Stimulated activated CD4-positive, alpha-beta T cell treated with anti-CD3 and anti-CD28 coated beads, TNF-alpha, amount 100 ng/mL, for 4 hours (primary cell): ENCODE measurements around the gene SLF2.

ENCODE experiments used
- DNase-seq, 3 experiments: peaks; one replicate each; pipeline ENCODE4 v3.0.0-alpha.2; 2020; ENCODE audit warnings: low read depth in 3 of 3

Gene SLF2

DNA sequence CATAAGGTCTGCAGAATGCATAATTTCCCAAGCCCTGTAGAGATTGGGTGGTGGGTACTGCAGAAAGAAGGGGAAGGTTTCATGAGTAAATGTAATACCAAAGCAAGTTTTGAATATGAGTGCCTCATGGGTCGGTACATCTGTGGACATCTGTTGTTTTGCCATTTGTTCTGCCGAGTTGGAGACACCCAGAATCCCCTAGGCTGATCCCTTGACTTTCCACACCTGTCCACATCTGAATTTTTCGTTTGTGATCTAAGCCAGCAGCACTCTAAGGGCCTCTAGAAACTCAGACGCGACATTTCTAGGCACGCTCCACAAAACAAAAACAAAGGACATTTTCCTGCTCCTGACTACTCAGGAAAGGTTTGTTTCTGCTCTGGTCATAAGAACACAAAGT is 11.7 kb upstream of the SLF2 start:
- no peak for DNase-seq

DNA sequence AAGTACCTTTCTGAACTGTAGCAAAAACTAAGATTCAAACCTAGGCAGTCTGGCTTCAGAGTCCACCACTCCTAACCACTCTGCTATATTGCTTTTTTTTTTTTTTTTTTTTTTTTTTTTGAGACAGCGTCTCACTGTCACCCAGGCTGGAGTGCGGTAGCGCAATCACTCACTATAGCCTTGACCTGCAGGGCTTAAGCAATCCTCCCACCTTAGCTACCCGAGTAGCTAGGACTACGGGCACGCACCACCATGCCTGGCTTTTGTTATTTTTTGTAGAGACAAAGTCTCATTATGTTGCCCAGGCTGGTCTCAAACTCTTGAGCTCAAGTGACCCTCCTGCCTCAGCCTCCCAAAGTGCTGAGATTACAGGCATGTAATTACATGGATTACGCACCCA is 10.1 kb upstream of the SLF2 start:
- no peak for DNase-seq

DNA sequence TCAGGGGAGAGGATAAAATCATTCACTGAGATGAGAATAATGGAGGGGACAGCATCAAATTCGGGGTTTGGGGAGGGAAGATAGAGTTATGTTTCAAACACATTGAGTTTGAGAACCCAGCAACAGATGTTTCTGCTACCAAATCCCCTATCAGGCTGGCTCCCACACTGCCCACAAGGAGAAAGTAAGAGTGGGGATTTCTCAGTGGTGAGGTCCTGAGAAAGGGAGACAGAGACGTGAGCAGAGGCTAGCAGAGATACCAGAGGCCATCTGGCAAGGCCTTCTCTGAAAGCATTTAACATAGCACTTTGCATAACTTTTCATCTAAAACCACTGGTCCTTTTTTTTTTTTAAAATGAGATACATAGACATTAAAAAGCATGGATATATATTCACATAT is 7.8 kb upstream of the SLF2 start:
- no peak for DNase-seq

DNA sequence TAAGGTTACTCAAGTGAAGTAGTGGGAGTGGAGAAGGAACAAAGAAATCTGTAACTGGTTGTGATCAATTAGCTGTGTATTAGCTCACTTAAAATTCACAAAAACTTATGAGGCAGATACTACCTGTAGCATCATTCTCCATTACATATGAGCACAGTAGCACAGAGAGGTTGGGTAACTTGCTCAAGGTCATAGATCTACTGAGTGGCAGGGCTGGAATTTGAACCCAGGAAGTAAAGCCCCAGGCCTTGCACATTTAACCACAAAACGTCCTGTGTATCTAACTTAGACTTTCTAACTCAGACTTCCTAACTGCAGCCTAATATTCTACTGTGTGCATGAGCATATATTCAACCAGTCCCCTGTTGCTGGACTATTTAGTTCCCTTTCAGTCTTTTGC is 5.6 kb upstream of the SLF2 start:
- no peak for DNase-seq

DNA sequence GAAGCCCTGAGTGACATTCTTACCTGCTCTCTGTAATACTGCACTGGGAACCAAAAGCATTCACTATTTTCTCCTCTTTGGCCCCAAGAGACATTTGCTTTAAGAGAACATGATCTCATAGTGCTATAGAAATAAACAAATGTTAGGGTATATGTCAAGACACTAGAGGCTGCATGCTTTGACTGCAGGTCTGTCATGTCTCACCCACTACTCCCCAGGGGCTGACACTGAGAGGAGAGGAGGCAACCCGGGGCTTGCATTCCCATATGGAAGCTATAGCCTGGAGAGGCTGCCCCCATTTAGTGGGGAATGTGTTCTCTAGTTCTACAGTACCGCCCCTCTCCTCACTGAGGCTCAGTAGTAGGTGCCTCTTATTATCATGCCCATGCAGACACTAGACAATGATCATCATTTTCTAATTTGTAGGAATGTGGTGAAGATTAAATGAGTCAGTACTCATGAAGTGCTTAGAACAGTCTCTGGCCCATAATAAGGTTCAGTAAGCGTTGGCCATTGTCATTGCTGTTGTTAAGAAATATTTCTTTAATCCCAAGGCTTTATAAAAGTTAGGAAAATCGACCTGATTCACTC is 4.9 kb upstream of the SLF2 start:
- no peak for DNase-seq

DNA sequence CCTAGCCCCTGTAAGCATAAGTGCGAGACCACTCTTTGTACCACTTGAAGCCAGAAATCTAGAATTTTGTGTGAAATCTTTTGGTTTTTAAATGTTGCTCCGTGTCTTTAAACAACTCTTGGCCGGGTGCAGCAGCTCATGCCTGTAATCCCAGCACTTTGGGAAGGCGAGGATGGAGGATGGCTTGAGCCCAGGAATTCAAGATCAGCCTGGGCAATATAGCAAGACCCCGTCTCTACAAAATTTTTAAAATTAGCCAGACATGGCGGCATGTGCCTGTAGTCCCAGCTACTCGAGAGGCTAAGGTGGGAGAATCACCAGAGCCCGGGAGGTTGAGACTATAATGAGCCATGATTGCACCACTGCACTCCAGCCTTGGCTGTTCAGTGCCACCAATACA is 4.4 kb upstream of the SLF2 start:
- no peak for DNase-seq

DNA sequence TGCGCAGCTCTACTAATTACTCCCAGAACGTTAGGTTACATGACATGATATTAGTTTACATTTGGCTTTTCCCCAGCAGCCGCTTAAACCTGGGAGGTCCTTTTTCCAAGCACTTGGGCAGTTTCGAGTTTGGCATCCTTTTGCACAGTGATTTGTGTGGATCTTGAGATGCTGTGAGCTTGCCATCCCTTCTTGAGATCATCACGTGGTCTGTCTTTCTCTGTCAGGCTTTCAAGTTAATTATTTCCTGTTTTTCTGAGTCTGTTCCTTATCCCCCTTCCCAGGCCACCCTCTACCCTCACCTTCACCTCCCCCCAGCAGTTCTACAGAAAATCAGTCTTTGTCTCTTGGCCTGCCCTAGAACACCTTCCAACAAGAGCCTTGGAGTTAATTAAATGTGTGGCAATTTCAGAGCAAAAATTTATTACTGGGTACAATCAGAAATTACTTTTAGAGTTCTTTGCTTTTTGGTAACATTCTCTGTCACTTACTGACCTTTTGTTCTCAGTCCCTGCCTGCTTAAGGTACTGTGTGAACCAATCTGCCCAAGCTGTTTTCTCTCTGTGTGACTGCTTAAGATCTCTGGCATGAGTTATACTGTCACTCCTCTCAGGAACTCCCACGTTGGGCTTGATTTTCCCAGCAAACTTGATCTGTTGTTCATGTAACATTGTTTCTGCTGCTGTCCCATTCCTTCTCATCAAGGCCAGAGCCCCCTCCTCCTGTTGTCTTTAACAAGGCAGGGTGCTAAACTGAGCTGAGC is 3.1 kb upstream of the SLF2 start:
- DNase-seq, result no peak

DNA sequence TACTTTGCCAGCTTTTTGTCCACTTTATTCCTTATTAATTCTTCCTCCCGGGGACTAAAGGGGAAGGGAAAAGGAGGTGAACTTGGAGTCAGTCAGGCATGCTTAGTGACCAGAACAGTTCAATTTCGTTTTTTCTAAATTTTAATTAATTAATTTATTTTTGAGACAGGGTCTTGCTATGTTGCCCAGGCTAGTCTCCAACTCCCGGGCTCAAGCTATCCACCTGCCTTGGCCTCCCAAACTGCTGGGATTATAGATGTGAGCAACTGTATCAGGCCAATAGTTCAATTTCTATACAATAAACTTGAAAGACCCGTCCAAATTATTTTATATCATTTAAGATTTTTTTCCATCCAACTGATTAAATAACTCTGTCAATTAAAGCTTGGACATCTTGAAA is 1.3 kb upstream of the SLF2 start:
- no peak for DNase-seq

DNA sequence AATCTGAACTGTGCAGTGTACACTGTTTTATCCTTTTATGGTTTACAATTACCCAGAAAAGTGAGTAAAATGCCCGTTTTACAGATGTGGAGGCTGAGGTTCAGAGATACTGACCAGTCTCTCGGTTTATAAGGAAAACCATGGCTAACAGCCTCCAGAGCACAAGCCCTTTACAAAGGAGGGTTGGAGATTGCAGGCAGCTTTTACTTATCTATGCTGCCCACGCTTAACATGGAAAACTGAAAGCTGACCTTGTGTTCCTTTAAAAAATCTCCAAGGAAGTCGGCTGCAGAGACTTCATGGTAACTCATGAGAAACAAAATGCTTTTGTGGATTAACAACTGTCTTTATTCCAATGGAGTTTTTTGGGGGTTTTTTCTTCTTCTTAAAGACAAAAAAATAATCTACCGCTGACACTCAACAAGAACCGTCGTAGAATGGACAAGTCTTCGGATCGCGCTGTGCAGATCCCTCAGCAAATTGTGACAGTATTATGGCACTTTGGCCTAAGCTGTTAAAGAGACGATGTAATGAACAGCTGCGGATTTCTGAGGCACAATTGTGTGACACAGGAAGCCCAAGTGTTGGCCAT is 654 bp upstream of the SLF2 start:
- DNase-seq, result no peak

DNA sequence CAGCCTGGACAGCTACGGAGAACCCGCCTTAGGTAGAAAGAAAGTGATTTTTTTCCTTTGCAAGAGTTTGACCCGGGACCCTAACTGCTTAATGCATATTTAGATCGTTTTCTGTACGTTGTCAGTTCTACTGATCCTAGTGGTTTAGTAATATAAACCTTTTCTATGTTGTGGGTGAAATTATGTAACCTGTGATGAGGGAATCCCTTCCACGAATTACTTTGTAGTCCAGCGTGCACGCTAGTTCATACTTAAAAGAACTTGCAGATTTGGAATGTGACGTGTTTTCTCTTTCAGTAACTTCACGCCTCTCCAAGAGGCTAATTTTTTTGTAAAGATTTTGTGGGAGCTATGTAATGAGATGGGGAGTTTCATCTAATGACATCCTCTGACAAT is 705 bp downstream of the SLF2 start:
- DNase-seq, result no peak

DNA sequence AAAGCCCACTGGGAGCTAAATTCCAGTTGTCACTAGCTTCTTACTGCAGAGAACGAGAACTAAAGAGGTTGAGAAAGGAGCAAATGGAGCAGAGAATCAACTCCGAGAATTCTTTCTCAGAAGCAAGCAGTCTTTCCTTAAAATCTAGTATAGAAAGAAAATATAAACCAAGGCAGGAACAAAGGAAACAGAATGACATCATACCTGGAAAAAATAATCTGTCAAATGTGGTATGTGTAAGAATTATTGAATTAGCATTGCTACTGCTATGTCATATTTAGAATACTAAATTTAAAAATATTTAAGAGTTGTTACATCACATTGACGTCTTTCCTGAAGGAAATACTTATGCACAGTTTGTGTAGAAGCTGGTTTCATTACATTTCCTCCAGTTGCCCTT is 4.3 kb downstream of the SLF2 start:
- DNase-seq, result no peak

DNA sequence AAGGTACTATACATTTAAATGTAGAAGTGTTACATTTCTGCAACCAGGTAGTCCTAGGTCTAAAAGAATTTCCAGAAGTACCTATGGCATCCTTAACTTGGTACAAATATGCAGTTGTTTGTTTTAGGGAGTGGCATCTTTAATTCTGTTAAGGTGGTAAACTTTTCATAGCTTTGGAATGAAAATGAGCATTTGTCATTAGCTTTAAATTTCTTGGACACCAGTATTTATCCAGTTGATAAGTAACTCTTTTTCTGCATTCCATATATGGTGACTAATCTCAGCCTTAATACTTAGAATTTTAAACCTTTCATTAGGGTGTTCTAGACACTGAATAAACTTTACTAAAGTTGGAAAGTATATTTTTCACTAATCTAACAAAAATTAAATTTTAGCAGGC is 10.8 kb downstream of the SLF2 start:
- DNase-seq, result no peak

DNA sequence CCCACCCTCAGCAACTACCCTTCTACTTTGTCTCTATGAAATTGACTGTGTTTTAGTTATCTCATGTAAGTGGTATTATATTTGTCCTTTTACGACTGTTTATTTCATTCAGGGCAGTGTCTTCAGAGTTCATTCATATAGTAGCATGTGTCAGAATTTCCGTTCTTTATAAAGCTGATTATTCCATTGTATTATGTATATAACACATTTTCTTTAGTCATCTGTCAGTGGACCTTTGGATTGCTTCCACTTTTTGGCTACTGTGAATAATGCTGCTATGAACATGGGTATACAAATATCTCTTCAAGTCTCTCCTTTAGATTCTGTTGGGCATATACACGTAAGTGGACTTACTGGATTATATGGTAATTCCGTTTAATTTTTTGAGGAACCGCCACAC is 14.5 kb downstream of the SLF2 start:
- no peak for DNase-seq

DNA sequence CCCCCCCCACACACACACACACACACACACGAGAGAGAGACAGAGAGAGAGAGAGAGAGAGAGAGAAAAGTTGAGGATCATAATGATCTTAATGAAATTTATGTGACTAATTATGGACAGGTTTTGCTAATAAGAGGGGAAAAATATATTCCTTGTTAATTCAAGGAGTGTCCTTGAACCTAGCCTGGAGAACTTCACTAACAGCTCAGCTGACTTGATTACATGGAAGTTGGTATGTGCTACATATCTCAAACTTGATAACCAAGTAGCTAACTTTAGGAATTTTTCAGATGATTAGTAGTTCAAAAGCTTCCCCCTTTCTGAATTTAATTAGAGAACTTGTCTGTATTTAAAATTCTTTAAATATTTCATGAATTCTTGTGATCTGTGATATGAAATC is 15.3 kb downstream of the SLF2 start:
- no peak for DNase-seq

DNA sequence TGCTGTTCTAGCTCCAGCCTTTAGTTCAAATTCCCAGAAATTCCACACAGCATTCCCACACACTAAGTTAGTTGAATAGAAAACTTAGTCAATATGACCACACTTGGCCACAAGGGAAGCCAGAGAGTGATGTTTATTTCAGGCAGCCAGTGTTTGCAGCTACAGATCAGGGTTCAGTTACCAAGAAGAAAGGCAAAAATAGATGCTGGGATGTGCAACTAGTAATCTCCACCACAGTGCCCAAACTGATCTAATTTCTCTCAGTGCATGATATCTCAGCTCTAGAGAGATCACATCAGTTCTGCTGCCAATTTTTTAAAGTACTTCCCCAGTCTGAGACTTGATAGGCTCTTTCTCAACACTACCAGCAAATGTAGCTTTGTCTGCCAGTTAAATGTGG is 17.6 kb downstream of the SLF2 start:
- no peak for DNase-seq

DNA sequence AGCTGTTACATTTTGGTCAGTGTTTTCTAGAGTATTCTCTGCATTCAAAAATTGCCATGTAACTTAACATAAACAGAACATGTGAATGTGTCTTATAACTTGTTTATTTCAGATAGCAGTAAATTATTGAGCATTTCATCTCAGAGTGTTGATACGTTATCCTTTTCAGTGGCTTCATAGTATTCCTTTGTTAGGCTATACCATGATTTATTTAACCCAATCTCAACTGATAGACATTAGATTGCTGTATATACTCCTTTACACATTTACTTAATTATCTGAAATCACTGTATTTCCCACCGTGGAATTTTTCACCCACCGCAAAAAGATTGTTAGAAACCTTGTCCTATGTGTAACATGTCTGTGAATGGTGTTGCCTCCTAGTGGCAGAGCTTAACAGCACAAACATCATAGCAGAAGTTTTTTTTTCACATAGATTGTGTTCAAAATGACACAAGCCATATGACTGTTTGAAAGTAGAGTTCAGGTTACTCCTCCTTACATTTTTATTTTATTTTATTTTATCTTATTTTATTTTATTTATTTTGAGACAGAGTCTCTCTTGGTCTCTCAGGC is 21.4 kb downstream of the SLF2 start:
- no peak for DNase-seq

DNA sequence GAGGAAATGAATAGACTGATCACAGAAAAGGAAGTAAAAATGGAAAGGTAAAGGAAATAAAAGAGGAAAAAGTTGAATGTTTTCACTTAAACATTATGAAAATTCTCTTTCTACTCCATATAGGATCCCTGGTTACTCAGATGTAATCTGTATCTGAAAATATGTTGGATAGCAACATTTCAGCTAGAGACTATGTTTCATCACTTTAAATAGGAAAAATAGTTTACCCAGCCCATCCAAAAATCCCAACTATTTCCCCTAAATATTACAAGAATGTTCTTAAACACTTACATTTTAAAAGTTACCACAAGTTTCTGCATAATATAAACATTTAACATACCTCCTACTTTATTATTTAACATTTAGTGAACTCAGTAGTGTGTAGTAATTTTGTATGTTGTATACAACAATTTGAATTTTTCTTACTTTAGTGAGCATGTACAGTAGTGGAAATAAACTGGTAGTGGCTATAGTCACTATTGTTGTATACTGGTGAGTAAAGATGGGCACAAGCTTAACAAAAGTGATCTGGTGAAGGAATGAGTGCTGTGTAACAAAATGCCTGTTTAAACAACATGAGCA is 27.1 kb downstream of the SLF2 start:
- no peak for DNase-seq

DNA sequence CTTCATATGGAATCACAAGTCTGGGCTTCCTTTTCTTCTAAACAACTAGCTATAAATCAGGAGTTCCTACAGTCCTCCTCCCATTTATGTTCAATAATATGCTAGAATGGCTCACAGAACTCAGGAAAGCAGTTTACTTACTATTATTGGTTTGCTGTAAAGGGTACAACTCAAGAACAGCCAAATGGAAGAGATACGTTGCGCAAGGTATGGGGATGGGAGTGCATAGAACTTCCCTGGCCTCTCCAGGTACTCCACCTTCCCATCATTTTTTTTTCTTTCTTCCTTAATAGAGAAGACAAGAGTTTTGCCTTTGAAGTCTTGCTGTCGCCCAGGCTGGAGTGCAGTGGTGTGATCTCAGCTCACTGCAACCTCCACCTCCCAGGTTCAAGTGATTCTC is 29.5 kb downstream of the SLF2 start:
- no peak for DNase-seq

DNA sequence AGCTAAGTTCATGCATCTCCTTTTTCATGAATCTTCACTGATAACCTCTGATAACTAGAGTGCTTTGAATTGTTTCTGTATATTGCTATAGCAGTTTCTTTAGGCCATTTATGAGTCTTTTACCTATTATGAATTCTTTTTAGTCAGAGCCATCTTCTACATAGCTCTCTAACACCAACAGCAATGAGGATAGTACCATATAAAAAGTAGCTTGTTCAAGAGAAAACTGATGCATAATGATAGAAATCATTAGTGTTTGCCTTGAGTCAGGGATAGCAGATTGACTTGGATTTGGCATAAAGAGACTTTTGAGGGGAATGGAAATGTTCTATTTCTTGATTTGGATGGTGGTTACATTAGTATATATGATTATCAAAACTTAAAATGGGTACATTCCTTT is 30.7 kb downstream of the SLF2 start:
- no peak for DNase-seq

DNA sequence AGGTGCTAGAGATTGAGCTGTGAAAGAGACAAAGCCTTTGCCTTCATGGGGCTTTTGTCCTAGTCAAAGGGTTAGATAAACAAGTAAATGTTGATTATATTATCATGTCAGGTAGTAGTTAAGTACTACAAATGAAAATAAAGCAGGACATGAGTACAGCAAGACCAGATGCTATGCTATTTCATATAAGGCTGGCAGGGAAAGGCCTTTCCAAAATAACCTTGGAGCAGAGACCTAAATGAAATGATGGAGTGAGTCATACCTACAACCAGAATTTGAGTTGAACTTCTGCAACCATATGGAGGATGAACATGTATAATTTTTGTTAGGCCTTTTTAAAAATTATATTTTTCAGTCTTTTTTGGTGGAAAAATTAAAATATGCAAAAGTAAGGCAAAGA is 33.0 kb downstream of the SLF2 start:
- DNase-seq, result no peak

DNA sequence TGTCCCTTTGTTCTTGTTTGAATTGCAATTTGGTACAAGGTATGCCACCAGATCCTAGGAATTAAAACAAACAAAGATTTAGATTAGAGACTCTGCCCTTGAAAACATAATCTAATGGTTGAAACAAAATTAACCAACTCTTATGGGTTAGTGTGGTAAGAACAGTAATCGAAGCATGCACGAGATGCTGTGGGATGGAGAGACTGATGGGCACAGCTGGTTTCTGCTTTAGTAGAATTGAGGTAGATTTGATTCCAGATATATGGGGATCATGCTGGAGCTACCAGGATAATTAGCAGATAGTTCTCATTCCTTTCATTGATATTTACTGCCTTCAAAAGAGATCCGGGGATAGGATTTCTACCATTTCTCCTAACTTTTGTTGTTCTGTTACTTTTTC is 36.2 kb downstream of the SLF2 start:
- DNase-seq, result no peak

DNA sequence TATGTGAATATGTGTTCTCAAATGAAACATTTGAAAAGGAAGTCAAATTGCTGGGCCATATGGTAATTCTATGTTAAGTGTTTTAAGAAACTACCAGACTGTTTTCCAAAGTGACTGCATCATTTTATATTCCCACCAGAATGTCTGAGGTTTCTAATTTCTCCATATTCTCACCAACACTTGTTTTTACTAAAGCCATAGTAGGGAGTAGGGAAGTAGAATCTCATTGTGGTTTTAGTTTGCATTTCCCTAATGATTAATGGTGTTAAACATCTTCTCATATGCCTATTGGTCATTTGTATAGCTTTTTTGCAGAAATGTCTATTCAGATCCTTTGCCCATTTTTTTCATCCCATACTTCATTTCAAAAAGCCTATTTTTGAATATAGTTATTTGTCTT is 47.5 kb downstream of the SLF2 start:
- DNase-seq, result no peak
